Measurements from ENCODE around the gene C10orf53. TPM values are rescaled to one million over a fixed set of nuclear protein-coding genes. Genes with fewer than 3 reads are reported as not detected.

Gene C10orf53
- total RNA-seq, 1 experiment from 2014 or later = not detected

GRCh38 chr10:49664842-49665355 is 14.6 kb upstream of the C10orf53 start:
- H3K27me3 ChIP-seq (replicated peaks; ENCODE audit: control insufficient read depth, insufficient read depth, low read length) = no peaks in the 10 kb centered on the region

GRCh38 chr10:49666054-49666615 is 13.3 kb upstream of the C10orf53 start:
- Histone ChIP-seq H3K27me3 (replicated peaks; ENCODE audit: control insufficient read depth, insufficient read depth, low read length) (no peaks in the 10 kb centered on the region), H3K4me3 (ENCODE audit: low read depth, low read length) (no peak overlapping the region), H3K9me3 (peaks cover 3% of the 10 kb centered on the region; the same call in 1 of the 2 replicates), H3K4me1 (no peaks in the 10 kb centered on the region), H3K36me3 (ENCODE audit: control insufficient read depth, insufficient read depth, low read length) (no peaks in the 10 kb centered on the region)
- ChIA-PET POLR2A (no interaction called here), CTCF (no interaction called here)
- no peak for TF ChIP-seq CTCF (IDR thresholded peaks at IDR 0.05; ENCODE audit: insufficient read depth in 1 of 2, low read depth in 1 of 2, low read length in 1 of 2, severe bottlenecking in 1 of 2, unreplicated experiment in 1 of 2)
- Mint-ChIP-seq H3K27ac (ENCODE audit: unreplicated experiment) (no peak overlapping the region), H3K4me1 (ENCODE audit: low read depth, unreplicated experiment) (no peaks in the 10 kb centered on the region), H3K27me3 (ENCODE audit: insufficient read depth, unreplicated experiment) (peaks cover 13% of the 10 kb centered on the region), H3K9me3 (ENCODE audit: unreplicated experiment) (no peaks in the 10 kb centered on the region), H3K4me3 (ENCODE audit: unreplicated experiment) (no peak overlapping the region), H3K36me3 (ENCODE audit: insufficient read depth, unreplicated experiment) (no peaks in the 10 kb centered on the region)
- BruUV-seq (replicated peaks) = no TSS peak
- intact Hi-C loops (cut with micrococcal nuclease; ENCODE audit: unreplicated experiment) = no loop called here
- DNase-seq = no peak

More at GRCh38 chr10:49664842-49665355, 14.6 kb upstream of the C10orf53 start:
- Mint-ChIP-seq H3K4me3 (ENCODE audit: unreplicated experiment) (no peak overlapping the region), H3K4me1 (ENCODE audit: low read depth, unreplicated experiment) (no peaks in the 10 kb centered on the region), H3K27ac (ENCODE audit: unreplicated experiment) (no peak overlapping the region), H3K36me3 (ENCODE audit: insufficient read depth, unreplicated experiment) (no peaks in the 10 kb centered on the region), H3K9me3 (ENCODE audit: unreplicated experiment) (peaks cover 5% of the 10 kb centered on the region), H3K27me3 (ENCODE audit: insufficient read depth, unreplicated experiment) (peaks cover 9% of the 10 kb centered on the region)
- ChIA-PET POLR2A (no interaction called here), CTCF (no interaction called here)
- Histone ChIP-seq H3K4me3 (ENCODE audit: low read depth, low read length) (no peak overlapping the region), H3K36me3 (ENCODE audit: control insufficient read depth, insufficient read depth, low read length) (no peaks in the 10 kb centered on the region), H3K9me3 (no peaks in the 10 kb centered on the region), H3K4me1 (no peaks in the 10 kb centered on the region)
- TF ChIP-seq CTCF (IDR thresholded peaks at IDR 0.05; ENCODE audit: insufficient read depth in 1 of 2, low read depth in 1 of 2, low read length in 1 of 2, severe bottlenecking in 1 of 2, unreplicated experiment in 1 of 2) = no peak
- intact Hi-C loops (cut with micrococcal nuclease; ENCODE audit: unreplicated experiment) = no loop called here
- DNase-seq = no peak
- no TSS peak for BruUV-seq (replicated peaks)

- no TSS peak for BruUV-seq (replicated peaks)
- CTCF ChIA-PET = no interaction called here
- POLR2A ChIA-PET = no interaction called here
- H3K36me3 ChIP-seq (ENCODE audit: control insufficient read depth, insufficient read depth, low read length) = no peaks in the 10 kb centered on the region
- Mint-ChIP-seq H3K9me3 (ENCODE audit: unreplicated experiment) (no peaks in the 10 kb centered on the region), H3K4me3 (ENCODE audit: unreplicated experiment) (no peak overlapping the region), H3K4me1 (ENCODE audit: low read depth, unreplicated experiment) (no peaks in the 10 kb centered on the region), H3K27me3 (ENCODE audit: insufficient read depth, unreplicated experiment) (peaks cover 18% of the 10 kb centered on the region), H3K27ac (ENCODE audit: unreplicated experiment) (no peak overlapping the region), H3K36me3 (ENCODE audit: insufficient read depth, unreplicated experiment) (no peaks in the 10 kb centered on the region)
- H3K9me3 ChIP-seq = peaks cover 5% of the 10 kb centered on the region; the same call in 1 of the 2 replicates
- H3K4me3 ChIP-seq (ENCODE audit: low read depth, low read length) = no peak overlapping the region
- DNase-seq = no peak
- intact Hi-C loops (cut with micrococcal nuclease; ENCODE audit: unreplicated experiment) = no loop called here
- TF ChIP-seq CTCF (IDR thresholded peaks at IDR 0.05; ENCODE audit: insufficient read depth in 1 of 2, low read depth in 1 of 2, low read length in 1 of 2, severe bottlenecking in 1 of 2, unreplicated experiment in 1 of 2) = no peak
- H3K4me1 ChIP-seq = no peaks in the 10 kb centered on the region
- no peaks in the 10 kb centered on the region for H3K27me3 ChIP-seq (replicated peaks; ENCODE audit: control insufficient read depth, insufficient read depth, low read length)
Observed at GRCh38 chr10:49666685-49667084, 12.8 kb upstream of the C10orf53 start.

All from Caco-2 (cell line).